ENCODE measurements around the gene ROPN1L. TPM values are rescaled to one million over a fixed set of nuclear protein-coding genes. Genes with fewer than 3 reads are reported as not detected.

The ROPN1L gene
- total and polyA plus RNA-seq, 2 of the 8 experiments (the other 6 are each of a cell fraction or from before 2014, with no cell fraction given): 0.24 to 0.73 TPM

- no peak overlapping the region for H2AFZ ChIP-seq (ENCODE audit: low read length)
- H3K14ac ChIP-seq (ENCODE audit: insufficient read length): no peak overlapping the region
- no peak overlapping the region for H4K8ac ChIP-seq (ENCODE audit: extremely low read depth, insufficient read depth, low read length)
- H2BK5ac ChIP-seq (ENCODE audit: low read depth, low read length): no peak overlapping the region
- H2AK5ac ChIP-seq (ENCODE audit: low read depth, low read length): no peak overlapping the region
- no peak overlapping the region for H3K23ac ChIP-seq (ENCODE audit: insufficient read length)
- H3K4me1 ChIP-seq (replicated peaks in 1 of 4; ENCODE audit: control insufficient read depth in 3 of 4, insufficient read depth in 4 of 4, low read length in 3 of 4): peaks cover 1 to 8% (median 4%) of the 10 kb centered on the region in 4 experiments; a peak in 4 of 7 replicates
- no peak overlapping the region for H3K4me2 ChIP-seq (ENCODE audit: insufficient read depth in 1 of 2, low read depth in 2 of 2, low read length in 2 of 2)
- H3K27me3 ChIP-seq (replicated peaks in 1 of 4; ENCODE audit: control insufficient read depth in 3 of 4, extremely low read depth in 1 of 4, insufficient read depth in 3 of 4, low read length in 3 of 4): 0 out of 7 replicates have a peak, but pooled peaks cover 0 to 4% (median 0%) of the 10 kb centered on the region in 4 experiments
- H3K56ac ChIP-seq (replicated peaks; ENCODE audit: insufficient read length, low read depth, low read length): no peak overlapping the region
- POLR2A ChIA-PET (ENCODE audit: partially characterized antibody): no interaction called here
- CTCF ChIA-PET (ENCODE audit: partially characterized antibody): interaction anchor here (1.6 kb wide), 1 partner anchor 18 kb away, joined by 4 read pairs; no protein-coding TSS in a partner anchor
- no peak overlapping the region for H3K18ac ChIP-seq (ENCODE audit: extremely low read depth, low read length)
- H3K9ac ChIP-seq (replicated peaks in 1 of 4; ENCODE audit: extremely low read depth in 1 of 4, low read depth in 3 of 4, low read length in 3 of 4): no peak overlapping the region
- H3K27ac ChIP-seq (ENCODE audit: low read depth, low read length): no peak overlapping the region
- no peak for DNase-seq (ENCODE audit: low read depth in 1 of 2, low spot score in 2 of 2)
- no peak overlapping the region for H4K91ac ChIP-seq (replicated peaks; ENCODE audit: insufficient read length, low read length)
- no peak overlapping the region for H2BK20ac ChIP-seq (ENCODE audit: low read length)
- H2BK120ac ChIP-seq (replicated peaks; ENCODE audit: low read depth, low read length): no peak overlapping the region
- H3K36me3 ChIP-seq (ENCODE audit: control insufficient read depth in 2 of 4, insufficient read depth in 4 of 4, low read length in 3 of 4): no peaks in the 10 kb centered on the region
- H3K4ac ChIP-seq (replicated peaks; ENCODE audit: insufficient read length, low read depth, low read length): no peak overlapping the region
- no peak overlapping the region for H3K4me3 ChIP-seq (ENCODE audit: extremely low read depth in 1 of 4, insufficient read depth in 2 of 4, low read depth in 3 of 4, low read length in 4 of 4)
- no peaks in the 10 kb centered on the region for H4K20me1 ChIP-seq (replicated peaks in 1 of 2; ENCODE audit: control insufficient read depth in 1 of 2, insufficient read depth in 2 of 2, low read length in 2 of 2)
- H3K79me1 ChIP-seq (ENCODE audit: low read depth, low read length): no peaks in the 10 kb centered on the region
- no peaks in the 10 kb centered on the region for H3K23me2 ChIP-seq (ENCODE audit: low read depth, low read length)
- H2BK15ac ChIP-seq (ENCODE audit: low read length): no peak overlapping the region
- no peaks in the 10 kb centered on the region for H3K79me2 ChIP-seq (ENCODE audit: control insufficient read depth in 1 of 2, insufficient read depth in 2 of 2, low read length in 2 of 2)
- peaks cover 6 to 10% of the 10 kb centered on the region in 2 experiments; a peak in 1 of 4 replicates for H3K9me3 ChIP-seq (ENCODE audit: insufficient read depth in 2 of 2, low read depth in 1 of 2, low read length in 1 of 2)
- WGBS, 2 experiments (ENCODE audit: extremely low coverage in 1 of 2, insufficient coverage in 1 of 2, insufficient read length in 1 of 2, insufficient replicate concordance in 2 of 2, low coverage in 1 of 2, low lambda C conversion rate in 2 of 2, missing lambda C conversion rate in 1 of 2): 86% methylated on average over 12 of the region's 12 CpGs; no CpG with 5 or more reads in 1 of the 2 experiments
- FAIRE-seq: no peak
- H4K5ac ChIP-seq (ENCODE audit: insufficient read length, low read depth, low read length): no peak overlapping the region
- H2BK12ac ChIP-seq (ENCODE audit: low read depth, low read length): no peak overlapping the region
- TF ChIP-seq RBBP5 (IDR thresholded peaks at IDR 0.05; ENCODE audit: borderline replicate concordance, low read depth, low read length) (no peak), MAX (IDR thresholded peaks at IDR 0.05) (peak; percentile 50), RNF2 (IDR thresholded peaks at IDR 0.05; ENCODE audit: borderline replicate concordance, low read depth, low read length, missing control alignments, poor library complexity, severe bottlenecking) (no peak)
Measured at GRCh38 chr5:10475931-10476676, 34.4 kb downstream of the ROPN1L start.

Measured in H1 (cell line).